T-helper 2 cell treated with Interferon-gamma antibody and Interleukin-4, amounts not matched to agents 5 μg/mL and 100 μg/mL, for 36 hours (primary cell): ENCODE measurements around the gene BCAS3.
"Not testable (repeated sequence)": the region's sequence is repeated elsewhere in the genome, so short reads cannot be mapped to it uniquely, and the experiment has no call there.

Source experiments
- DNase-seq: peaks from one replicate; pipeline ENCODE4 v3.0.0; 2021; ENCODE audit warnings: low spot score
- H3K27ac Mint-ChIP-seq: one replicate; pipeline ENCODE4 v1.8.0; 2021; ENCODE audit warnings: mild to moderate bottlenecking, mixed read lengths
- H3K27me3 Mint-ChIP-seq: one replicate; pipeline ENCODE4 v1.8.0; 2021; ENCODE audit warnings: low read depth, mixed read lengths
- H3K36me3 Mint-ChIP-seq: one replicate; pipeline ENCODE4 v1.8.0; 2021; ENCODE audit warnings: low read depth, mixed read lengths
- H3K4me1 Mint-ChIP-seq: one replicate; pipeline ENCODE4 v1.8.0; 2021; ENCODE audit warnings: low read depth, mixed read lengths
- H3K4me3 Mint-ChIP-seq: one replicate; pipeline ENCODE4 v1.8.0; 2022; ENCODE audit warnings: mild to moderate bottlenecking, moderate library complexity, mixed read lengths
- H3K9me3 Mint-ChIP-seq: one replicate; pipeline ENCODE4 v1.8.0; 2021; ENCODE audit warnings: mixed read lengths

Gene BCAS3

DNA sequence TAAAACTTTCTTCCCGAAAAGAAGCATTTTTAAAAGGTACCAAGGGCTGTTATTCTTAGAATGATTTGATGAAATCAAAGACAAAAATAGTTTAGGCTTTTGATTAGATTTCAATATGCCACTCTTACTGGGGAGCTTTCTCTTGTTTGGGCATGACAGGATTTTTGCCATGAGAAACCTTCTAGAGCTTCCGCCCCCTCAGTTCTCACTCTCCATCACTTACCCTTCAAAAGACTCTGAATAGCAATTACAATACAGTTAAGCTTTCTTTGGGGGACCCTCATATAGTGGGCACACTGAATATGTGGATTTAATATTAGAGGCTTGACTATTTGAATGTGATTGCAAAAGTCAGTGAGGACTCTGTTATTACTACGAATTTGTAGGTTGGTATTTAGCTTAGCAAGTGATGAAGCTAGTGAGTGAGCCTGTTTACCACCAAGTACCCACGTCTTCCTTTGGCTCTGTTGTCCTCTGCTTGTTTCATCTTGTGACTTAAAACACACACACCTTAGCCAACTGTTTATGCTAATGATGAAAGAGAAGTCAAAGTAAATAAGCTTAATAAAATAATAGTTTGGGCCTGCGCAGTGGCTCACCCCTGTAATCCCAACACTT, 563.3 kb downstream of the BCAS3 start:
- no peaks in the 10 kb centered on the region for H3K27me3 Mint-ChIP-seq
- no peak for DNase-seq
- H3K9me3 Mint-ChIP-seq: peaks cover 4% of the 10 kb centered on the region
- H3K27ac Mint-ChIP-seq: no peak overlapping the region
- no peak overlapping the region for H3K4me3 Mint-ChIP-seq
- H3K4me1 Mint-ChIP-seq: peaks cover 11% of the 10 kb centered on the region
- H3K36me3 Mint-ChIP-seq: no peaks in the 10 kb centered on the region

DNA sequence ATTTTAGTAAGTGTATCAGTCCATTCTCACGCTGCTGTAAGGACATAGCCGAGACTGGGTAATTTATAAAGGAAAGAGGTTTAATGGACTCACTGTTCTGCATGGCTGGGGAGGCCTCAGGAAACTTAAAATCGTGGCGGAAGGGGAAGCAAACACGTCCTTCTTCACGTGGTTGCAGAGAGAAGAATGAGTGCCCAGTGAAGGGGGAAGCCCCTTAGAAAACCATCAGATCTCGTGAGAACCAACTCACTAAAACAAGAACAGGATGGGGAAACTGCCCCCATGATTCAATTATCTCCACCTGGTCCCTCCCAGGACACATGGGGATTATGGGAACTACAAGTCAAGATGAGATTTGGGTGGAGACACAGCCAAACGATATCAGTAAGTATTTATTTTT, 567.3 kb downstream of the BCAS3 start:
- not testable (repeated sequence) for H3K27ac Mint-ChIP-seq, H3K9me3 Mint-ChIP-seq, DNase-seq, H3K4me1 Mint-ChIP-seq, H3K36me3 Mint-ChIP-seq, H3K27me3 Mint-ChIP-seq, H3K4me3 Mint-ChIP-seq

DNA sequence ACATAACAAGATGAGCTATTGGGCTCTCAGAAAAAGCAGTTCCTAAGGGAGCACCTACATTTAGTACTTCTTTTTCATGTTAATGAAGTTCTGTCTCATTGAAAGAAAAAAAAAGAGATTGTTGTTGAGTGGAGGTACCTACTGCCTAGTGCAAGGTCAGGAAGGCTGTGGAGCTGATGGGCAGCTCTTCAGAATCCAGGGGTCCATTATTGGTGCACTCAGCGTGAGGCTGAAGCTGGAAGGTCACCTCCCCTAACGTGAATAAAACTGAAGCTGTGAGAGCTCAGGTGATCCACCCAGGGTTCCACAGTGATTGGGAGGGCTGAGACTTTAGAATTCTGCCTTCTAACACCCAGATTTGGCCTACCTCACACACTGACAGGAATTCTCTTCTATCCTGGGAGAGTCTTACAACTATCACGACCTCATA, 568.1 kb downstream of the BCAS3 start:
- no peak for DNase-seq
- Mint-ChIP-seq H3K4me3 (no peak overlapping the region), H3K27ac (no peak overlapping the region), H3K27me3 (no peaks in the 10 kb centered on the region), H3K9me3 (peaks cover 4% of the 10 kb centered on the region), H3K4me1 (peaks cover 14% of the 10 kb centered on the region), H3K36me3 (no peaks in the 10 kb centered on the region)

DNA sequence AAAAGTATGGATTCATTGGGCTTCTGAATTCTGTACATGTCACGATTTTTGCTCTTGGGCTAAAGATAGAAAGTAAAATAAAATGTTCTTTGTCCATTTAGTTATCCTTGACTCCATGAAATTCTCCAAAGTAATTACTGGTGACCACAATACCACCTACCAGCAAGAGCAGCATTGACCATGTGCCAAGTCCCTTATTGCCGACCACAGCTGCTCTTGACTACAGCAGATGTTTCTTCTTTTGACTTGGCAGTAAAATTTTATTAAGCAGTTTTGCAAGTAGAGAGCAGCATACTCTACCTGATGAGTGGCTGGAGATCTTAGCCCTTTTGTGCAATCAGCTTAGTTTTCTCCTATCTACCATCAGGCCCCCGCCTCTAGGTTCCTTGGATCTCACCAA, 569.8 kb downstream of the BCAS3 start:
- DNase-seq: no peak

DNA sequence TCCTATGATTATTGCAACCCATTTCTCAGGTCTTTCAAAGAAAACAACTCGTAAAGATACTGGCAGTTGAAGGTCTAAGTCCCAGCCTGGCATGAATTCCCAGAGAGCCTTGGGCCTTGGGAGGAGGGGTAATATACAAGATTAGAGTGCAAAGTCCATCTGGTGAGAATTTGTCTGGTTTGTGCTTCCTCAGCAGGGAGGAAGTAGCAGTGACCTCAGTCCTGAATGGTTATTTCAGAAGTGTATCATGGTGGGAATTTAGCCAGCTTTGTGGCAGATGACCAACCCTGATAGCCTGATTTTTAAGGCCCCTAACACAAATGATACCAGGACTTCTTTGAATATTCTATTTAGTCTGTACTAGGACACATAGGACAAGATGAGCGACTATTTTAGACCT, 570.7 kb downstream of the BCAS3 start:
- Mint-ChIP-seq H3K4me3 (no peak overlapping the region), H3K27me3 (no peaks in the 10 kb centered on the region), H3K9me3 (no peaks in the 10 kb centered on the region), H3K27ac (no peak overlapping the region), H3K36me3 (no peaks in the 10 kb centered on the region), H3K4me1 (peaks cover 17% of the 10 kb centered on the region)
- DNase-seq: no peak

More for the DNA sequence above, 569.8 kb downstream of the BCAS3 start:
- Mint-ChIP-seq H3K4me1 (peaks cover 17% of the 10 kb centered on the region), H3K27me3 (no peaks in the 10 kb centered on the region), H3K9me3 (peaks cover 4% of the 10 kb centered on the region), H3K4me3 (no peak overlapping the region), H3K36me3 (no peaks in the 10 kb centered on the region), H3K27ac (no peak overlapping the region)

DNA sequence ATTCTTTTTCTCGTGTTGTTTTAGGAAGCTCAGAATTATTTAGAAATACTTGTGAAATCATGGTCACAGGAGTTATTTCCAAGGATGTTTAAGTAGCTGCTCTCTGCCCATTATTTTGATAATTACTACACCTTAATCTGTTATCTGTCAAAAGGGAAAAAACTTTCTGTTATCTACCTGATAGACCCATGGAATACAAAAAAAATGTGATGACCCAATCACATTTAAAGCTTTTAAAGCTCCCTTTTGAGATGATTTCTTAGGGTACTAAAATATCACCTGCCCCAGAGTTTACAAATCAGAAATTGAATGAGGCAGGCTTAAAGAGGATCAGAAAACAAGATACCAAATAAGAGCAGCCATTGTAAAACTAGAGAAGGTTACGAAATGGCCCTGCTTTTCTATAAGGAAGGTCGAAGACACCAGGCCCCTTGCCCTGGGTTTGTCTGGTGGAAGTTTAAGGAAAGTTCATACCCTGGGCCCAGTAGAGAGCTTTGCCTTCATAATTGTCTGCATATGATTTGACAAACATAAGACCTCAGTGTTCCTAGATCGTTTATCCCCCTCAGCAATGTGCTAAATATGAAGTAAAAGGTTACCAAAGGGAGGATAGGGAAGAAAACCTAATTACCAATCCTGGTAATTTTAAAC, 572.1 kb downstream of the BCAS3 start:
- DNase-seq: no peak
- H3K27me3 Mint-ChIP-seq: no peaks in the 10 kb centered on the region
- H3K36me3 Mint-ChIP-seq: no peaks in the 10 kb centered on the region
- peaks cover 22% of the 10 kb centered on the region for H3K4me1 Mint-ChIP-seq
- no peak overlapping the region for H3K4me3 Mint-ChIP-seq
- no peaks in the 10 kb centered on the region for H3K9me3 Mint-ChIP-seq
- no peak overlapping the region for H3K27ac Mint-ChIP-seq

DNA sequence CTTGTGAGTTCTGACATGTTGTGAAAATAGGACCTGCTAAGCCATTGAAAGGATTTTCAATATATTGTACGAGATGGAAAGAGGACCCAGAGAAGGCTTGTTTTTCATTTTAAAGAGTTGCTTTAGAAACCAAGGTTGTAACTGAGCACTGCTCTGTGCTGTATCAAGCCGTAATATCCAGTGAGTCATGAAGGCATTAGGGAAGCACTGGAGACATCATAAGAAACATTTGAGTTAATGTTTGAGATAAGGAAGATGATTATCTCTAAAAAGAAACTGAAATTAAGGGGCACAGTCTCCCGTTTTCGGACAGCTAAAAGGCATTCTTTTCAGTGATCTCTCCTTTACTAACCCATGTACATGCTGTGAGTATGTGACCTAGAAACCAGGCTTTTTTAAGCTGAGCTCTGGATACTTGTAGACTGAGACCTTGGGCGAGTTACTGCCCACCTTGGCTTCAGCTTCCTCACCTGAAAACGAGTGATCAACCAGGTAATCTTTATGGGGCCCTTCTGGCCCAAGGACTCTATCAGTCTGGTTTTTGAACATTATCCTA, 572.8 kb downstream of the BCAS3 start:
- Mint-ChIP-seq H3K4me3 (no peak overlapping the region), H3K4me1 (peaks cover 23% of the 10 kb centered on the region), H3K36me3 (no peaks in the 10 kb centered on the region), H3K27ac (no peak overlapping the region), H3K27me3 (no peaks in the 10 kb centered on the region), H3K9me3 (no peaks in the 10 kb centered on the region)
- no peak for DNase-seq

DNA sequence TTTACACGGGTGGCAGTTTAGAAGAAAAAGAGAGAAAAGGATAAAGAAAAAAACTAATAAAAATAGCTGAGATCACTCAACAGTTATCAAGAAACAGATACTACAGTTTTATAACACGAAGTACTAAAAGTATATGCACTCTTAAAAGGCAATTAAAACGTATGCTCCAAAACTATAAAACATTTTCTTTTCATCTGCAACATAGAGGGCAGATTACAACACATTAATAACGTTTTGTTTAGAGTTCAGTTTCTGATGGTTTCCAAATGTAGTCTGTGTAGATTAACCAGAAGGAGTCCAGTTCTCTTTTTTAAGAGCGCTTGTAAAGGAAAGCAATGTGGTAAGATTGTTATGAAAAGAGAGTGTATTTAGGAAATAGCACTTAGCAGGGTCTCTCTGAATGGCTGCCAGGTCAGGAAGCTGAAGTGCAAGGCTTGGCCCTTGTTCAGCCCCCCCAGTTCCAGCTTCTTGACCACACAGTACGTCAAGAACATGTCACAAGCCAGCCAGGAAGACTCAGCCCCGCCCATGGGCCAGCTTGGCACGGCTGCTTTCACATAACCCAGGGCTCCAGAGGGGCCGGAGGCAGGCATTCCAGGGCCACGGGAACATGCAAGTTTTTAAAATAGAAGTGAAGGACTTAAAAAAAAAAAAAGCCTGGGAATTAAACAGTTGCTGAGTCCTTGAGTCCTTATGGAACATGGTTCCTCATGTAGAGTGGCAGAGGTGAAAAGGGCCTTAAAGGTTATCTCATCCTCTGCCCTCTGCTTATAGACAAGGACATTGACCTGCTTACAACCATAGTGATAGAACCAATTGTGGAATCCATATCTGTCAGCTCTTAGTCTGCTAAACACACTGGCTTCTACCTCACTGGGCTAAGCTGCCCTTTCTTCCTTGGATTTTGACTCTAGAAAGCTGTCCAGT, 574.6 kb downstream of the BCAS3 start:
- DNase-seq: no peak
- H3K4me1 Mint-ChIP-seq: peaks cover 23% of the 10 kb centered on the region
- H3K4me3 Mint-ChIP-seq: no peak overlapping the region
- no peaks in the 10 kb centered on the region for H3K36me3 Mint-ChIP-seq
- no peaks in the 10 kb centered on the region for H3K9me3 Mint-ChIP-seq
- H3K27ac Mint-ChIP-seq: no peak overlapping the region
- no peaks in the 10 kb centered on the region for H3K27me3 Mint-ChIP-seq

DNA sequence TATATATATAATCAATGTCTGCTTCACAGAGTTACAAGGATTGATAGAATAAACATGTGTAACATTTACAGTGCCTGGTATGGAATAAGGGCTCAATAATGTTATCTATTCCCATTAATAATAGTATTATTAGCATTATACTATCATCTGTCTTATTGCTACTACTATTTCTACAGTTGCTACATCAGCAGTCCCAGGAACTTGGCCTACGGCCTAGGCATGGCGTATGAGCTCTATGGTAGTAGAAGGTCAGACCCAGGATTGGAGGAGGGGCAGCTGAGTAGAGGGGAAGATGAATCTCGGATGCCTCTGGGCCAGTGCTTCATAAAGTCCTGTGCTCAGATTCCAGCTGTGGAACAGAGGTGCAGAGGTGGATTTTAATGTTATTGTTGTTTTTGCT, 575.7 kb downstream of the BCAS3 start:
- DNase-seq: no peak
- Mint-ChIP-seq H3K36me3 (no peaks in the 10 kb centered on the region), H3K4me1 (peaks cover 22% of the 10 kb centered on the region), H3K27me3 (no peaks in the 10 kb centered on the region), H3K9me3 (no peaks in the 10 kb centered on the region), H3K4me3 (no peak overlapping the region), H3K27ac (no peak overlapping the region)

DNA sequence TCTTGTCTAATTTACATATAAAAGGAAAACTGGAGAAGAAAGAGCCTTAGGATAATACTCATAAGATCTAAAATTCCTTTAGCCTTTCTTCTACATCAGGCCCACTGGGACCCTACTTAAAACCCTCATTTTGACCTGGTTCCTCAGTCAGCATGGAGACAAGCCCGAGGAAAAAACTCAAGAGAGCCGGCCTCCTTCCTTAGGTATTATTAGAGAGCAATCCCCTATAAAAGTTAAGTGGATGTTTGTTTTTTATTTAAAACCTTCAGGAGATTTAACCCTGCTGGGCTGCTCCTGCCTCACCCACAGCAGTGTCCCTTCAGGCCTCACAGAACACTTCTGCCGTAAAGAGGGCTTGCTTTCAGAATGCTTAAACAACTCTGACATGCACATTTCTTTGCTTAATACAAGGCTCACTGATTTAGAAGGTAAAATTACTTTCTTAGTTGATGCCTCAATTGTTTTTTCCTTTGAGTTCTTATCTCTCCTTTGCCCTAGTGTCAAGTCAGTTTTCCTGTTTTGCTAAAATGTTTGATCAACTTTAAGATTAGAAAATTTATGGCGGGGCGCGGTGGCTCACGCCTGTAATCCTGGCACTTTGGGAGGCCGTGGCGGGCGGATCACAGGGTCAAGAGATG, 576.4 kb downstream of the BCAS3 start:
- Mint-ChIP-seq H3K4me1 (peaks cover 20% of the 10 kb centered on the region), H3K36me3 (no peaks in the 10 kb centered on the region), H3K27me3 (no peaks in the 10 kb centered on the region), H3K9me3 (no peaks in the 10 kb centered on the region), H3K27ac (no peak overlapping the region), H3K4me3 (no peak overlapping the region)
- DNase-seq: no peak

DNA sequence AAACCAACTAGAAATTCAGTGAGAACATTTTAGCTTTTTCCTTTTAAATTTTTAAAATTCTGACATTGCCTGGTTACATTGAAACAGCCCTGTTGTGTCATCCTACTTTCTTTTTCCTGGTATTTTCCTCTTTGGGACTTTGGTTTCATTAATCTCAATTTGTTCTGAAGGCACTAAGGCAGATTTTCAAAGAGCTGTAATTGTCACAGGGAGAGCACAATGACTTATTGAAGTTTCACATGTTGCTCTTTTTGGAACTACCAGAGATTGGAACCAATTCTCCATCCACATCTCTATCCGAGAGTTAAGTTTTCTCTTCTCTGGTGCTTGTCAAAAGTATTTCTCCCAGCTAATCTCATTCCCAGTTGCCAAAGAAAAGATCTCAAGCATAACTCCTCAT, 577.3 kb downstream of the BCAS3 start:
- Mint-ChIP-seq H3K4me3 (no peak overlapping the region), H3K27me3 (peaks cover 3% of the 10 kb centered on the region), H3K36me3 (no peaks in the 10 kb centered on the region), H3K9me3 (no peaks in the 10 kb centered on the region), H3K4me1 (peaks cover 19% of the 10 kb centered on the region), H3K27ac (no peak overlapping the region)
- DNase-seq: no peak

DNA sequence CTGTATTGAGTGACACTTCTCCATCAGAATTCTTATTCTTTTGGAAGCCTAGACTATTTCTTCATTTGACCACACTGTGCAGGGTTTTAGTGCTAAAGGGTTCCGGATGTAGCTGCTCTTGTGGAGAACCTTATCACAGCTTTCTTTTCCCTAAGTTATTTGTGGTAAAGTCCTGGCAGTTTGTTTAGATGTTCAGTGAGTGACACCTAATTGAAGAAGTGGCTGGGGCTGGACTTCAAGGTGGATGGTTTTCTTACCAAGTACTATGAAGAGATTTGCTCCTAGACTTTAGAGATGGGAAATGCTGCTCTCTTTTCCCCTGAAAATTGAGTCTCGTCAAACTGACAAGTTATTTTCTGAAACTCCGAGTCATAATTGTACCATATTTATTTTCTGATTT, 578.0 kb downstream of the BCAS3 start:
- peaks cover 3% of the 10 kb centered on the region for H3K27me3 Mint-ChIP-seq
- H3K36me3 Mint-ChIP-seq: no peaks in the 10 kb centered on the region
- H3K4me1 Mint-ChIP-seq: peaks cover 13% of the 10 kb centered on the region
- DNase-seq: no peak
- no peak overlapping the region for H3K4me3 Mint-ChIP-seq
- H3K27ac Mint-ChIP-seq: no peak overlapping the region
- H3K9me3 Mint-ChIP-seq: no peaks in the 10 kb centered on the region

DNA sequence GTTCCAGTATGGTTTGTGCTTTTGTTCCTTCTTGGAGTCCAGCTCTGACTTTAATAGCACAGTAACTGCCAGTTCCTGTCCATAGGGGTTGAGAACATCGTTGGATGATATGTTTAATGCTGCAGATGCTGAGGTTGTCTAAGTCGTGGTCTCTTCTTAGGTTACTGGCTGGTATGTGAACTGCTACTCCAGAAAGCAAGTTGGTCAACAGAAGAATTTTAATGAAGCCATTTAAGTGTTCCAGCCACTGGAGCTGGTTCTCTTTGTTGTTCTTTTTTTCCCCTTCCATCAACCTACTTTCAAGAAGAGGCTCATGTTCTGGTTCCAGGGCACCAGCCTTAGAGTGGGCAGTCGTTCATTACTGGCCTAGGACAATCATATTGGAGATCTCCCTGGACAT, 581.7 kb downstream of the BCAS3 start:
- Mint-ChIP-seq H3K27me3 (peaks cover 3% of the 10 kb centered on the region), H3K27ac (no peak overlapping the region), H3K4me3 (no peak overlapping the region), H3K4me1 (peaks cover 2% of the 10 kb centered on the region), H3K9me3 (no peaks in the 10 kb centered on the region), H3K36me3 (no peaks in the 10 kb centered on the region)
- DNase-seq: no peak
